ENCODE measurements around the gene NKX6-1.

NKX6-1 gene

DNA sequence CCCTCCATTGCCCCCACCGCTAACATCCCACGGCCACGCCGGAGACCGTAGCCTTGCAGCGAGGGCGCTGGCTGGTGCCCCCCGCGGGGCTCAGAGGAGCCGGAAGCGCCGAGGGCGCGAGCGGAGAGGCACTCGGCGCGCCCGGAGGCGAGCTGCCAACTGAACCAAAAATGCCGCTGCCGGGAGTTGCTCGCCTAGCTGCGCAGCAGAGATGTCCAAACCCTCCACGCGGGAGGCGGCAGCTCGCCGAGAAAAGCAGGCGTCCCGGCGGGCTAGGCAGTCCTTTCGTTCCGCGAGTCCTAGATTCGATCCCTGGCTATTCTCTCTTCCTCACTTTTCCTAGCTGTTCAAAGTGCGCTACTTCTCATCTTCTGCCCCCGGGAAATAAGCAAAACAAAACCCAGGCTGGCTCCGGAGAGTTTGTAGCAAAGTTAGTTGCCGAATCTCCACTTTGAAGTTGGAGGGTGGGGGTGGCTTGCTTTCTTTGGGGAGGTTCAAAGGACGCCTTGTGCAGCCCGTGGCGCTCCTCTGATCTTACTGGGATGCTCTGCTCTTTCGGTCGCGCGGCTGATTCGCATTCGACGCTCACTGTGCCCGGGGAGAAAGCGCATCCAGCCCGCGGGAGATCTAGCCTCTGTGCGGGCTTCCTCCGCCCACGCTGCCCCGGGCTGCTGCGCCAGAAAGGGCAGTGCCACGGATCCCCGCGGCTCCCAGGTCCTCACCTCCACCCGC, 723 bp downstream of the NKX6-1 start:
- DNase-seq (ENCODE audit: low read depth in 2 of 2), result no peak

DNA sequence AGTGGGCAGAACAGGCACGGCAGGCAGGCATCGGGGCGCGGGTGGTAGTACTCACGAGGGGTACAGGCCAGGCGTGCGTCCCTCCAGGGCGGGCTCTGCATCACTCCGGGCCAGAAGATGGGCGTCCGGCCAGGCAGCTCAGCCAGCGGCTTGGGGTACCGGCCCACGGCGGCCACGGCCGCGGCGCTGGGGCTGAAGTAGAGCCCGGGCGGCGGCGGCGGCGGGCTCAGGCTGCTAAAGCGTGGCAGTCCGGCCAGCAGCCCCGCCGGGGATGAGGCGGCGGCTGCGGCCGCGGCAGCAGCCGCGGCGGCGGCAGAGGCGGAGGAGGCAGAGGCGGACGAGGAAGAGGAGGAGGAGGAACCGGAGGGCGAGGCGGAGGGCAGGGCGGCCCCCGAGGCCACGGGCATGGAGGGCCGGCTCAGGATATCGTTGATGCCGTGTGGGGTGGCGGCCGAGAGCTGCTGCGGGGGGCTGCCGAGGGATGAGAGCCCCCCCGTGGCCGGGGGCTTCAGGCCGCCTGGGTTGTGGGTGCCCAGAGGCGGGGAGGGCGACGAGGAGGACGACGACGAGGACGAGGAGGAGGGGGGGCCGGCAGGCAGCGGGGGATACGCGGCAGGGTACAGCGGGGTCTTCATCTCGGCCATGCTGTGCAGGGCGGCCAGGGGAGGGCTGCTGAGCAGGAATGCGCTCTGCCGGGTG, 1.4 kb downstream of the NKX6-1 start:
- no peak for DNase-seq (ENCODE audit: low read depth in 2 of 2)

DNA sequence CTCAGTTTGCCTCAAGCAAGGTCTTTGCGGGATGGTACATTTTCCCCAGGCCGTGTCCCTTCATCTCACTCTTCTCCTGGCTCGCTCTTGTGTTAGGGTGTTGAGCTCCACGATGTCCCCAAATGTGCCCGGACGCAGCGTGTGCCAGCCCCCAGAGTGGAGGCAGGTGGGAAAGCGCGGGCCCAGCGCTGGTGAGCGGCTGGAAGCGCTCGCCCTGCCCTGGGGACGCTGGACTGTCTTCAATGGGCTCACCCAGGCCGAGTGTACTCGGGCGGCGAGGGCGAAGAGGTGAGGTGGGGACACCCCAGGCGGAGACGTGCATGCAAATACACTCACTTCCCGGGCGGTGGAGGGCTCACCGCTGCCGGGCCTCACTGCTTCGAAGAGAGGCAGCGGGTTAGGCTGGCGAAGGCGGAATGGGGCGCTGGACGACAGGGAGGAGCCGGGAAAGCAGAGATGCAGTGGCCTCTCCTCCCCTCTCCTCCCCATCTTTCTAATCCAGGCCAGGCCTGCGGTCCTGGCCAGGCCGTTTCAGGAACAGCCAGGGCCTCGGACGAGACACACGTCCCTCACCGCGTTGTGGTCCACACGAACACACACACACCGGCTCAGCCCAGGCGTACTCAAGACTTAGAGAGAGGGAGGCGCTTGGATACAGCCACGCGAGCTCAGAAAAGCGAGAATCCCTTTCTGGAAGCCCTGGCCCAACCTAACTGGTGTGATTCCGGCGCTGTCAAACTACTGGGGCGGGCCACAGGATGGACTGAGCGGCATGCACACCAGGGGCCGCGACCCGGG, 2.2 kb downstream of the NKX6-1 start:
- DNase-seq (ENCODE audit: low read depth in 2 of 2), result no peak

DNA sequence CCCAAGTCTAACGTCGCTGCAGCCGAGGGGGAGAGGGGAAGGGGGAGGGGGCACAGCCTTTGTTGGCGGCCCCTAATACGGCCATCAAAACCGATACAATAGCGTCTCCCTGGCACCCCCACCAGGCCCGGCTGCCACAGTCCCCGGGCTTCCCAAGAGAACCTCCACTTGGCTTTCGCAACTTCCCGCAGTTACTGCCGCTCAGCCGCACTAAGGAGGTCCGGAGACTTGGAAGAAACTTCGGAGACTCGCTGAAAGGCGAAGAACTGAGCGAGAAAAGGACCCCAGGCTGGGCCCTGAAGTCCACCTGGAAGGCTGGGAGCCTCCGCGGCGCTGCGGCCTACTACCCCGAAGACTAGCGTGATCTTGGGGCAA, 2.8 kb downstream of the NKX6-1 start:
- no peak for DNase-seq (ENCODE audit: low read depth in 2 of 2)

DNA sequence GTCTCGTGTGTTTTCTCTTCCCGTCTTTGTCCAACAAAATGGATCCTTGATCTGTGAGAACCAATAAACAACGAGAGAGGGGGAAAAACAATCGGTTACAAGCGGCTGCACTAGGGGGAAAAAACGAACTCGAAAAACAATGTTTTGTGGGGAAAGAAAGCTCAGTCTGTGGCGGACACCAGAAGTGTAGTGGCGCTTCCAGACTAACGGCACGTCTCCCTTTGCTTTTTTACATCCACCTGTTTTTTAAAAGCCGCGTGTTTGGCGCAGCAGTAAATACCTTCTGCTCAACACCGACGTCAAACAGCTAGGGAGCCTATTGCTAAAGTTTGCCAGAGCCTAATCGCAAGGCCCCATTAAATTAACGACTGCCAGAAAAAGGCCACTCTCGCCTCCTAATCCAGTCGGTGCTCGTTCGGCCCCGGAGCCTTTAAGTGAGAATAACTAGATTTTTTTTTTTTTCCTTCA, 3.3 kb downstream of the NKX6-1 start:
- no peak for DNase-seq (ENCODE audit: low read depth in 2 of 2)

DNA sequence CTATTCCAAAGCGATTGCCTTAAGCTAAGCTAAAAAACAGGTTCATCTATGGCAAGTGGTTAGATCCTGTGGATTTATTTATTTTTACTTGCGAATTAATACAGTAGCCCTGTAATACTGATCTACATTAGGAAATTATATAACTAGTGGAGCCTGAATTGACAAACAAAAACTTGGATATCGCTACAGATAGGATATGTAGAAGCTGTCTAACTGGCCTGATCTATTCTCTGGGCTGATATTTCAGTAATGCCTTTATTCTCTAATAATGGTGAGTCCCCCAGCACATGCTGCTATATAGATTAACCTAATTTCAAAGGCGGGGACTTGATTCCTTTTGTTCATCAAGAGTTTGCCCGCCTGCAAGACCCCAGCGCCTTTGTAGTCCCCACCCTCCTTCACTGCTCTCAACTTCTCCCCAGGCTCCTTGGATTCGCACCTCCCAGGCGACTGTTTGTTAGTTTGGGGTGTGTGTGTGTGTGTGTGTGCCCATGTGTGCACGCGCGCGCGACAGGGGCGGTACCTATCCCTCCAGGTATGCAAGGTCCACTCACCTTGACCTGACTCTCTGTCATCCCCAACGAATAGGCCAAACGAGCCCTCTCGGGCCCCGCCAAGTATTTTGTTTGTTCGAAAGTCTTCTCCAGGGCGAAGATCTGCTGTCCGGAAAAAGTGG, 3.8 kb downstream of the NKX6-1 start:
- no peak for DNase-seq (ENCODE audit: low read depth in 2 of 2)

DNA sequence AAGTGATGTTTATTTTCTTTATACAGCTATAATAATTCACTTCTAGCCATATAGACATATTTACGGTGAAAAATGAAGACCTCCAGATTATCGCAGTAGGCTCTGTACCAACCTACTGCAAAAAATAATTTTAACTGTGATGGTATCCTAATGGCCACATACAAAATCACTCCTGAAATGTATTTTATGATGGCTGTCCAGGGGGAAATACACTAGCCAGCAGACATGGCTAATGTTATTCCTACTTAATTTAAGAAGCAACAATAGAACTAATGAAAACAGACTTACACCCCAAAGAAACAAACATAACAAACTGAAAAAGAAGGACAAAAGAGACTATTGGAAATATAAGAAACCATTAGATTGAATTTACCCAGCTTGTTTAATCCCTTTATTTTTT, 4.6 kb downstream of the NKX6-1 start:
- DNase-seq (ENCODE audit: low read depth in 2 of 2), result no peak

DNA sequence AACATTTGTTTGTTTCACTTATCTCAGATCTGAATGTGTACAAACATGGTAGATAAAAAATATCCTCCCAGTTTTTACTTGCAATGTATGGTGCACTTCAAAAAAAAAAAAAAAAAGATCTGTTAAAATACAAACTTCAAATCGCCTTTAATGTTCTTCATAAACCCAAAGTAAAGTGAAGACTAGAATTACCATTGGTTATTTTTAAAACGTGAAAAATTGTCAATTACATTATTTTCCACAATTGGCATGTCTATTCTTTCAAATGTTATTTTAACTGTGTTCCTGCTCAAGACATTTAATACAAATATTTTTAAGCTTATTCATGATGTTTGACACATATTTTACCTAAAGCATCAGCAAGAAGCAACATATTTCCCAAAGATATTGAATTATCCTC, 5.0 kb downstream of the NKX6-1 start:
- DNase-seq (ENCODE audit: low read depth in 2 of 2), result no peak

DNA sequence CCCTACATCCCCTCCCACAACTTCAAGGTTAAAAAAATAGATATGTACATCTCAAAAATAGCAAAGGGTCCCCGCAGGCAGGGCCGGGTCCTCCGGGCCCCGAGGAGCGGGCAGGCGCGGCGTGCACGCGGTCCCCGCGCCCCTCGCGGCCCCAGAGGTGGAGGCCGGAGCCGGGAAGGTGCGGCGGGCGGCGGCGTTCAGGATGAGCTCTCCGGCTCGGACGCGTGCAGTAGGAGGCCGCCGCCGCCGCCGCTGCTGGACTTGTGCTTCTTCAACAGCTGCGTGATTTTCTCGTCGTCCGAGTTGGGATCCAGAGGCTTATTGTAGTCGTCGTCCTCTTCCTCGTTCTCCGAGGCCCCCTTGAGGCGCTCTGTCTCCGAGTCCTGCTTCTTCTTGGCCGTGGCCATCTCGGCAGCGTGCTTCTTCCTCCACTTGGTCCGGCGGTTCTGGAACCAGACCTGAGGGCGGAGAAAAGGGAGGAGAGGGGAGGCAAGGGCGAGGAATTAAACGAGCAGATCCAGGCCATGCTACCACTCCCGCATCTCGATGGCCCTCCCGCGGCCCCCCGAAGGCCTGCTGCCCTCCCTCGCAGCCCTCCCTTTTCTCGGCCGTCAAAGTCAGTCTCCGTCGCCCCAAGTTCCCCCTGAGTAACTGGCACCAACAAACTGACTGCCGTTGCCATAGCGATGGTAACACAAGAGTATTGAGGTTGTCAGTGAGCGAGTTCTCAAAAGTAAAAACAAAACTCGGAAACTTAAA, 5.8 kb downstream of the NKX6-1 start:
- no peak for DNase-seq (ENCODE audit: low read depth in 2 of 2)

DNA sequence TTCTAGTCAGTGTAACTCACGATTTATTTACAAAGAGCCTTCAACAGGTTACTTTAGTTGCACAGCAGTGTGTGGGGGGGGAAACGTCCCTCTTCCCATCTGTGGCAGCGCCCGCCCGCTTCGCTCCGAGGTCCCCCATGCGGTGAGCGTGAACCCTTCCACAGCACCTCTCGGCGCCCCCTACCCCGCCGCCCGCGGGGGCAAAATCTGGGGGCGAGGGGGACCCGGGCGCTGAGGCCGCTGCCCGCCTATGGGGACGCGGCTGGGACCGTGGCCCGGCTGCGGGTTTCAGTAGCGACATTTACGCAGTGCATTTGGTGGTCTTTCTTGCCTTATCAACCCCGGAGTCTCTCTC, 6.4 kb downstream of the NKX6-1 start:
- DNase-seq (ENCODE audit: low read depth in 2 of 2), result no peak

DNA sequence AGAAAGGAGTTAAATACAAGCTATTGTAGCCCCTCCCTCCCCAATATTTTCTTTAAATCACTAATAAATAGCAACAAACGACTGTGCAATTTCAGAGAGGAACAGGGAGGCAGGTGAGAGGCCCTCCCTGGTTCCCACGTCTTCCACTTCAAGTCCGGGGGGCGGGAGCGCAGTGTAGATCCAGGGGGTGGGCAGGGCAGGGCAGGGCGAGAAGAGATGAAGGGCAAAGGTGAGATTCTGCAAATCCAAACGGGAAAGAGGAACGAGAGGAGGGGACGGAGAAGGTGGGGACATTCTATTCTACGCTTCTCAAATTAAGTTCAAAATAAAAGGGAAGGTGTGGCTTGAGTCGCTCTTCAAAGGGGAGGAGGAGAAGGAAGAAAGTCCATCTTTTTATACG, 6.8 kb downstream of the NKX6-1 start:
- DNase-seq (ENCODE audit: low read depth in 2 of 2), result no peak

DNA sequence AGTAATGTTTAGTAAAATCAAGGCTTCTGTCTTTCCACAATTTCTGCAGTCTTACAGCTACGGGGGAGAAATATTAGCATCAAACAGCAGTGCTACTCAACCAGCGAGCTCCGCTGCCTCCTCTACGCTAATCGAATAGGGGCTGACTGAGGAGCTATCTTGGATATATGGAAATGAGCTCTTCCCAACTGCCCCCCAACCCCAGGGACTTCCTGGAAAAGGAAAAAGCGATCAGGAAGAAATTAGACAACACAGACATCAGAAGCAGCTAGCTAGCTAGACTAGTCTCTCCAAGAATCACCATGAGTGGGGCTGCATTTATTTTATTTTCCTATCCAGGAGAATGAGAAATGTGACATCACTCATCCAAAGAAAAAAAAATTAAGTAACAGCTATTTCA, 7.6 kb downstream of the NKX6-1 start:
- DNase-seq (ENCODE audit: low read depth in 2 of 2), result no peak

DNA sequence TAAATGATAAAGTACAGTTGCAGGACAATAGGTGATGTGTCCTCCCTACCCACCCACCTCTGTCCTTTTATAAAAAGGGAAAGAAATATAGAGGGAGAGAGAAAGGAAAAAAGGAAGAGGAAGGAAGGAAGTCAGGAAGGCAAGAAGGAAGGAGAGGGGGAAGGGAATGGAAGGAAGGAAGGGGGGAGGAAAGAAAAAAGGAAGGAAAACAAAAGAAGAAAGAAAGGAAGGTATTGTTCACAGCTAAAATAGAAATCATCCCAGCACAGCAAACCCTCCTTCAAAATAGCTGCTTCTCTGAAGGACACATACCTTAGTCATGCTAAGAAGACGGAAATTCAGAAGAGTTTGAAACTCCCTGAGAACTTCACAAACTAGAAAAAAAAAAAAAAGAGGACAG, 8.4 kb downstream of the NKX6-1 start:
- DNase-seq (ENCODE audit: low read depth in 2 of 2), result no peak

DNA sequence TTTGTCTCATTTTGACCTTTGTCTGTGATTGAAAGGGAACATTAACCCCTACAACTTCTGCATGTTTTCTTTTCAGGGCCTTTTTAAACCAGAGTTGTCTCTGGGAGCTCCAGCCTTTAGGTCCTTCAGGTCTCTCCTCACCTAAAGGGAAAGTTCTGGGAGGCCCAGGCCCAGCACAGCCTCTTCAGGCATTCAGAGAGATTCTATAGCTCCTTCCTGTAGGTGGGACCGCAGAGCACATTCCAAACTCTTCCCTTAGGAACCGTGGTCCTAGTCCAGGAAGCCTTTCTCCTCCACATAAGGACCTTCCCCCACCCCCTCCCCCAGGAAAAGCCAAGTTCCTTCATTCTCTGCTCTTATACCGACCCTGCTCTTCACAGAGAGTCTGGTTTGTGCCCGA, 14.9 kb downstream of the NKX6-1 start:
- no peak for DNase-seq (ENCODE audit: low read depth in 2 of 2)

DNA sequence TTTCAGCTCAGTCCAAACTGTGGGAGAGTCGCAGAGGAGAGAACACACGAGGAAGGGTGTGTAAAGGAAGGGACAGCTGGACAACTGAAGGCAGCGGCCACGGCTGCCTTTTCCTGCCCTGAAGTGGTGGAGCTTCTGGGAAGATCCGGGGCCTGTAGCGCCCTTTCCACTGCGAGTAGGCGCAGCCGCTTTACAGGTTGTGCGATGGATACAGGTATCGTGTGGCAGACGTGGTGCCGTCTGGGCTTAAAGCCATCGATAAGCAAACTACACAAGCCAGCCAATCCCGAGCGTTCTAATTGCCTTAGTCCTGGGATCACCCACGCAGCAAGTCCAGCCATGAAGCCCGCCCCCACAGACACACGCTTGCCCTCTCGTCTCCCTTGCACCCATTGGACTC, 15.4 kb downstream of the NKX6-1 start:
- DNase-seq (ENCODE audit: low read depth in 2 of 2), result no peak

DNA sequence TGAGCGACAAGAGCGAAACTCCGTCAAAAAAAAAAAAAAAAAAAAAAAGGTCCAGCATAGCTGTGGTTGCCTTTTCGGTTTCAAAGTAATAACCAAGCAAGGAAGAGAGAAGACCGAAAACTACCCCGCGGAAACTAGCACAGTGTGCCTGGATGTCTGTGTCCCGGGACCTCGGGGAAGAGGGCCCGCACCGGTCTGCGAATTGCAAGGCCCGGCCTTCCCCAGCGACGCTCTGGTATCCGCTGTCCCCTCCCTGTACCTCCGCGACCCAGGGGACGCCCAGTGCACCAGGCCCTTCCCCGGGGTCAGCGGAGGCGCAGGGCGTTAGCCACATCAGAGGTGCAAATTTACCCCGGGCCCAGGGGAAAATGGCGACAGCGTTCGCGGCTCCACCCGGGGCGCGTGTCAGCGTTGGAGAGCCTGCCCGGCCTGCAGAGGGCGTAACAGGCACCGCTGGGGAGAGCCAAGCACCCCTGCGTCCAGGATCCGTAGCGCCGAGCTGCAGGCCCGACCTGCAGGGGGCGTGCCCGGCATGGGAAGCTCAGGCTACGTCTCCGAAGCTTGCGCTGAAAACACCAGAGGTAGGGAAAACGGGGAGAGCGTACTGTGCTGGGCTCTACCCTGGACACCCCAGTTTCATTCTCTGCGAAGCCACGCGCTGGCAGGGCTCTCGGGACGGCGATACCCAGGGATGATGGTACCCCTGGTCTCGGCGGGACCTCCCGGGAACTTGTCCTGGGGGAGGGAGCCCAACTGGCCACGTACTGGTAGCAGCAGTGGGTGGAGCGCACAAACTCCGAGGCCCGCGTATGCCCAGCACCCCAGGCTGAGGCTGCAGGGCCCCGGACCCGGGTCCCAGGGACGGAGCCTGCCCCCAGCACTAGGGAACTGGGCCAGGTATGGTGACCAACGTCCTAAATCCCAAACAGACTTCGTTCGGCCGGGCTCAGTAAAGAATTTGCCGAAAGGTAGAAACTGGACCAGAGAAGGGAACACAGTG, 16.2 kb downstream of the NKX6-1 start:
- DNase-seq (ENCODE audit: low read depth in 2 of 2), result no peak

DNA sequence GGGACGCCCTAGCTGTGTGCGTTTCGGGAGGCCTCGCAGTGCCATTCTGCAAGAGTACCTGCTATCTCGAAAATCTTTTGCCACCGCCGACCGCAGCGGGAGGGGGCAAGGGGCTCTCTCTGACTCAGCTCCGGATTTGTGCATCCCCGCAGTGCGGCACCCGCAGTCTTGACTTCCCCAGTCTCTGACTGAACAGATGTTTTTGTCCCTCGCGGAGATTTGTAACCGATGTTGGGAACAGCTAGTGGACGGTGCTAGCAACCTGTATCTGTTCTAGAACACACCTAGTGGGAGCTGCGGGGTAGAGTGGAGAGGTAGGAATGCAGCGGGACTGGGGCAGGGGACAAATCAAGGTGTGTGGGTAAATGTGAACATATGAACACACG, 17.2 kb downstream of the NKX6-1 start:
- no peak for DNase-seq (ENCODE audit: low read depth in 2 of 2)

DNA sequence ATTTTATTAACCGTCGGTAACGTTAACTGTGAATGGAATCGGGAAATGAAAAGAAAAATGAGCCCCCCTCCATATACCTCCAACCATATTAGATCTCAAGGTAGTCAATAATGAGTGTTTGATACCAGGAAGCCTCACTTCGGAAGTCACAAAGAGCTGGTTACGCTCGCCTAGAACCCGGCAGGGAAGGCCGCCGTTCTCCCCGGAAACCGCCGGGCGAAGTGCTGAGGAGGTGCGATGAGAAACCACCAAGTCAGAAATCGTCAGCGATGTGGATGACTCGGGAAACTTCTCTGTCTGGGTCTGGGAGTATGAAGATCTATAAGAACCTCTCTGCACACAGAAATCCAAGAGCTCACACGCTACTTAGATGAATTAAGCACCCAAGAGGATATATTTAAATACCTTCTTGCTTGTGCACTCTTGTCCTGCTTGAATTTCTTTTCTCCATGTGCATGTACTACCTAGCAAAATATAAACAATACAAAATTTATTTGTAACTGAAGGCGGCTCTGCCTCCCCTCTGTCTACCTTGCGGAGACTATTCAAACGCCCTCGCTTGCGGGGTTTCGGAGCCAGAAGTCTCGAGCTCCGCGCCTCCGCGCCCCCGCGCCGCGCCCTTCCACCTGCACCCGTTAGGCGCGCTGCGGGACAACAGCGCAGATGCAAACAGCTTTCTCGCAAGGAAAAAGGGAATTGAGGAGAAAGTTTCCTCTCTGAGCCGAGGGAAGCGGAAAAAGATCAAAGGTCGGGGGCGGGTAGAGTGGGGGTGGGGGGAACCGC, 17.8 kb downstream of the NKX6-1 start:
- DNase-seq (ENCODE audit: low read depth in 2 of 2), result no peak

DNA sequence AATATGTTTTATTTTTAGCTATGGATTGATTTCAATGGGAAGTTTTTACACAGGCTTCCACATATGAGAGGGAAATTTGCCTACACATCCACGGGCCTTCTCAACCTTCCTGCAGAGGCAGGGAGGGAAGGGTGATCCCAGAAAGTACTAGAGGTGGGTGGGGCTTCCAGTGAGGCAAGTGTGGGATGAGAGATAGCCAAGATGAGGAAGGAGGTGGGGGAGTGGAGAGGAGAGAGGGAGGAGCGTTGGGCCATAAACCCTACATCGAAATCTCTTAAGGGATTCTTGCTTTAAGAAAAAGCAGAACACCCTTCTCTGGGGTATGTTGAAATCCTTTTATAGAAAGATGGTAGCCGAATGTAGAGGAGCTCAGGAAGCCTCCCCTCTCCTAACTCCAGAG, 19.0 kb downstream of the NKX6-1 start:
- DNase-seq (ENCODE audit: low read depth in 2 of 2), result no peak

DNA sequence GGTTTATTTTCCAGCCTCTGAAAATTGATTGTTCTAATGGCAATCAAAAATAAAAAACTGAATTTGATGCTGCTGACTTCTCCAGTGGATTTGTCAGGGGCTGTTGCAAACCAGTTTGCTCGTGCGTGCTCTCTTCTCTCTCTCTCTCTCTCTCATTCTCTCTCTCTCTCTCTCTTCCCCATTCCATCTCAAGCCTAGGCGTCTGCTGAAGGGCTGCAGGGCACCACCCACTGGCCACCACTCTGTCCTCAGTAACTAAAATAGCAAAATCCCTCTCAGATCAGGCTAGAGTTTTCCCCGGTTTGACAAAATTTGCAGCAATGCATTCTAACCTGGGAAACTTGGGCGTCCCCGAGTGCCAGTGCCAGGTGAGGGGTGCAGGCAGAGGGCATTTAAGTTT, 19.4 kb downstream of the NKX6-1 start:
- no peak for DNase-seq (ENCODE audit: low read depth in 2 of 2)

All from fibroblast of skin of left biceps (primary cell).